Left colon (tissue), 2 donors: Measurements from ENCODE around the gene HCAR1. TPM values are rescaled to one million over a fixed set of nuclear protein-coding genes. Genes with fewer than 3 reads are reported as not detected.
"Not testable (repeated sequence)": the region's sequence is repeated elsewhere in the genome, so short reads cannot be mapped to it uniquely, and the experiment has no call there.

Experiments used
- ATAC-seq: fragments of 200-7000 bp; cut with Tn5 transposase; one replicate; pipeline ENCODE4 v1.9.1; 2020; ENCODE audit warnings: mild to moderate bottlenecking, moderate library complexity
- DNase-seq, 2 donors: peaks; one replicate each; pipeline ENCODE4 v3.0.0-alpha.2; 2020
- intact Hi-C, 2 donors: fragments of 100-400 bp; cut with DNase I in 1 of 2; cut with micrococcal nuclease in 1 of 2; formaldehyde crosslinking; loops; one replicate each; pipeline versions ENCODE4 v1.11.2 to v1.14.0; 2022; cut with DNase I, micrococcal nuclease
- total RNA-seq, 2 donors: library from RNA; stranded (reverse); fragmentation: NEBNext Ultra II Directional; extraction: Animal tissue kit (Norgen Biotek cat#: 25700); gene quantifications; one replicate each; pipeline ENCODE4 v1.2.1, GENCODE V29; 2021
- donor health status: DM: no; HTN: no; CAD: no.
- donor health status: DM: yes; HTN: yes; CAD: no.

The HCAR1 gene
- total RNA-seq, 2 donors from 2014 or later: 0.06 TPM; not detected in 1

GRCh38 chr12:122686538-122686937 is 44.1 kb downstream of the HCAR1 start:
- DNase-seq: no peak
- ATAC-seq: no peak
- intact Hi-C loops: no loop called here

GRCh38 chr12:122684297-122684813 is 46.3 kb downstream of the HCAR1 start:
- no peak for ATAC-seq
- intact Hi-C loops: no loop called here
- no peak for DNase-seq

GRCh38 chr12:122681814-122682213 is 48.8 kb downstream of the HCAR1 start:
- no peak for DNase-seq
- intact Hi-C loops: no loop called here
- ATAC-seq: no peak

GRCh38 chr12:122680989-122681388 is 49.7 kb downstream of the HCAR1 start:
- DNase-seq, ATAC-seq, intact Hi-C loops: not testable (repeated sequence)

GRCh38 chr12:122676781-122677180 is 53.9 kb downstream of the HCAR1 start:
- ATAC-seq, DNase-seq, intact Hi-C loops: not testable (repeated sequence)

Other genes with a start within 250 kb of the HCAR1 start
- gene ZCCHC8, start 229.9 kb downstream of the HCAR1 start, total RNA-seq: 10 to 100 TPM; 18.7 to 20.0 TPM
- gene RSRC2, start 203.9 kb downstream of the HCAR1 start, total RNA-seq: 10 to 100 TPM; 49.4 to 67.4 TPM
- 10 to 100 TPM; 10.1 to 17.5 TPM for gene KNTC1, start 203.6 kb downstream of the HCAR1 start, total RNA-seq
- gene HCAR2, start 27.5 kb downstream of the HCAR1 start, total RNA-seq: under 1 TPM in 1 of 2 donors, not detected in 1; 0.49 TPM
- gene HCAR3, start 14.0 kb downstream of the HCAR1 start, total RNA-seq: under 1 TPM in 1 of 2 donors, not detected in 1; 0.11 TPM
- gene DENR, start 22.0 kb upstream of the HCAR1 start, total RNA-seq: 10 to 100 TPM; 31.9 to 36.9 TPM
- gene CCDC62, start 43.7 kb upstream of the HCAR1 start, total RNA-seq: under 1 TPM; 0.40 to 0.42 TPM
- gene HIP1R, start 104.6 kb upstream of the HCAR1 start, total RNA-seq: 10 to 100 TPM; 62.3 to 66.4 TPM
- 10 to 100 TPM; 66.4 to 86.7 TPM for gene VPS37B, start 165.3 kb upstream of the HCAR1 start, total RNA-seq
- 1 to 10 TPM; 4.6 to 4.9 TPM for gene ABCB9, start 235.6 kb upstream of the HCAR1 start, total RNA-seq
- 10 to 100 TPM; 22.2 to 22.4 TPM for gene OGFOD2, start 244.4 kb upstream of the HCAR1 start, total RNA-seq
- gene ARL6IP4, start 249.8 kb upstream of the HCAR1 start, total RNA-seq: 100 to 1,000 TPM; 136 to 158 TPM